ENCODE results near the gene EEF2KMT. TPM values are rescaled to one million over a fixed set of nuclear protein-coding genes. Genes with fewer than 3 reads are reported as not detected.

EEF2KMT gene
- total and polyA plus RNA-seq, 2 of the 4 experiments (the other 2 are of a cell fraction) = 14.1 to 19.0 TPM

DNA sequence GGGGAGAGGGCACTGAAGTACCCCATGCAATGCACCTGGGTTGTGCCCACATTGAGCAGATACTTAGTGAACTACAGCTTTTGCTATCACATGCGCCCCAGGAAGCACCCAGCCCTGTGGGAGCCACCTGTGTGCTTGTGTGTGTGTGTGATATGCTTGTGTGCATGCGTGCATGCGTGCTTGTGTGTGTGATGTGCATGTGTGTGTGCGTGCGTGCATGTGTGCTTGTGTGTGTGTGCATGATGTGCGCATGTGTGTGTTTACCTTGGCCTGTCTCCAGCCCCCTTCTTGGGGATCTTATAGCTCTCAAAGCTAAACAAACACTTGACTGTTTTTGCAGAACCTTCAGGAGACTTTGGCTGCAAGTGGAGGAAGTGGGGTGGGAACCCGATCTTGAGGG, 32.7 kb downstream of the EEF2KMT start:
- Histone ChIP-seq H2AK5ac (ENCODE audit: low read depth, low read length) (no peak overlapping the region), H3K79me1 (ENCODE audit: low read depth in 1 of 2, low read length in 2 of 2) (no peaks in the 10 kb centered on the region), H2AK9ac (replicated peaks; ENCODE audit: low read depth, low read length, poor library complexity) (no peak overlapping the region), H4K20me1 (ENCODE audit: insufficient read depth, low read length) (no peaks in the 10 kb centered on the region), H2BK120ac (ENCODE audit: low read depth, low read length) (no peak overlapping the region), H3K56ac (ENCODE audit: extremely low read depth, insufficient read depth, low read length) (no peak overlapping the region), H3K4ac (ENCODE audit: low read depth, low read length) (no peak overlapping the region), H3K9ac (ENCODE audit: low read depth, low read length) (no peak overlapping the region), H4K8ac (ENCODE audit: low read depth in 2 of 2, low read length in 2 of 2) (no peak overlapping the region), H3K18ac (ENCODE audit: low read depth, low read length) (no peak overlapping the region), H4K91ac (ENCODE audit: insufficient read depth, low read depth, low read length) (no peak overlapping the region), H3K9me3 (ENCODE audit: control insufficient read depth, insufficient read depth, low read length) (no peaks in the 10 kb centered on the region), H3K23ac (ENCODE audit: low read depth, low read length) (no peak overlapping the region), H3K4me2 (ENCODE audit: low read depth, low read length) (peak overlapping the region; percentile 63; the same call in 1 of the 2 replicates), H3K27me3 (ENCODE audit: control insufficient read depth, insufficient read depth, low read length) (peaks cover 21% of the 10 kb centered on the region), H3K14ac (replicated peaks; ENCODE audit: low read depth, low read length) (no peak overlapping the region), H4K5ac (ENCODE audit: low read depth, low read length) (no peak overlapping the region), H3K9me1 (ENCODE audit: insufficient read depth, low read length) (peaks cover 3% of the 10 kb centered on the region; the same call in 1 of the 2 replicates), H2BK5ac (ENCODE audit: low read depth, low read length, poor library complexity, severe bottlenecking) (no peak overlapping the region), H3K4me3 (ENCODE audit: insufficient read depth, low read depth, low read length) (no peak overlapping the region), H2BK15ac (ENCODE audit: low read depth, low read length) (no peak overlapping the region), H3K4me1 (ENCODE audit: control insufficient read depth, insufficient read depth, low read length) (peaks cover 6% of the 10 kb centered on the region; the same call in 1 of the 2 replicates), H2BK20ac (ENCODE audit: low read depth, low read length) (no peak overlapping the region), H2AFZ (replicated peaks; ENCODE audit: low read length, poor library complexity) (peak overlapping the region; percentile 39), H3K36me3 (ENCODE audit: control insufficient read depth, insufficient read depth, low read length) (no peaks in the 10 kb centered on the region), H3K27ac (ENCODE audit: insufficient read depth, low read length) (no peak overlapping the region)
- intact Hi-C loops (cut with micrococcal nuclease) (no loop called here), dilution Hi-C loops (cut with HindIII; ENCODE audit: low sequenced_read_pairs, unreplicated experiment) (no loop called here), in situ Hi-C loops (cut with MboI; ENCODE audit: low sequenced_read_pairs) (no loop called here)
- ATAC-seq (ENCODE audit: low read depth) (peak; percentile 31), DNase-seq (peak; percentile 24)
- TF ChIP-seq MAFK (IDR thresholded peaks at IDR 0.05; ENCODE audit: low read depth, low read length) (no peak), USF2 (IDR thresholded peaks at IDR 0.05; ENCODE audit: low read depth, low read length) (no peak), CHD1 (IDR thresholded peaks at IDR 0.05; ENCODE audit: low read depth, low read length) (no peak), BHLHE40 (IDR thresholded peaks at IDR 0.05; ENCODE audit: low read depth, low read length) (no peak), CTCF (conservative IDR thresholded peaks at IDR 0.05; ENCODE audit: low read depth, low read length) (no peak)
- ChIA-PET POLR2A (ENCODE audit: unreplicated experiment) (no interaction called here), CTCF (no interaction called here)
- WGBS, 2 experiments (ENCODE audit: extremely low coverage in 2 of 2, insufficient read length in 1 of 2) = no CpG with 5 or more reads among the region's 7 CpGs
- no TSS peak for BruUV-seq (replicated peaks)
